RCC 7860 (cell line): ENCODE data around the gene REP15.
"Not testable (repeated sequence)": the region's sequence is repeated elsewhere in the genome, so short reads cannot be mapped to it uniquely, and the experiment has no call there.

ENCODE experiments used
- DNase-seq: peaks from one replicate; pipeline ENCODE4 v3.0.0-alpha.2; 2015; ENCODE audit warnings: low spot score
- FAIRE-seq: peaks from 2 replicates; lab custom pipeline; 2012; peaks lifted over from hg19 to GRCh38; lab: Jason Lieb, UNC

REP15 gene

GRCh38 chr12:27695556-27696292 lies 523 bp upstream of the REP15 start:
- DNase-seq: no peak
- FAIRE-seq: no peak

GRCh38 chr12:27696864-27697564 lies 767 bp downstream of the REP15 start:
- FAIRE-seq: no peak
- no peak for DNase-seq

- FAIRE-seq: peak; percentile 52
- DNase-seq: peak; percentile 50
These were observed 7.6 kb downstream of the REP15 start for GRCh38 chr12:27703720-27704452.

GRCh38 chr12:27705263-27705662 lies 9.0 kb downstream of the REP15 start:
- FAIRE-seq (no peak), DNase-seq (no peak)

- FAIRE-seq (no peak), DNase-seq (no peak)
These were observed 11.0 kb downstream of the REP15 start for GRCh38 chr12:27707216-27707615.

- DNase-seq: no peak
These were observed 13.1 kb downstream of the REP15 start for GRCh38 chr12:27709212-27709931.

GRCh38 chr12:27709932-27710591 lies 13.8 kb downstream of the REP15 start:
- DNase-seq: no peak
- no peak for FAIRE-seq

More at GRCh38 chr12:27709212-27709931, 13.1 kb downstream of the REP15 start:
- no peak for FAIRE-seq

GRCh38 chr12:27710592-27711316 lies 14.5 kb downstream of the REP15 start, which contains the start of gene MRPS35:
MRPS35 (plus strand) TSS chr12:27710832; CDS start chr12:27710844, 12 bp downstream.
- DNase-seq (peak; percentile 72), FAIRE-seq (peak; percentile 8)

GRCh38 chr12:27711317-27711682 lies 15.1 kb downstream of the REP15 start:
- FAIRE-seq (no peak), DNase-seq (no peak)

- FAIRE-seq: no peak
- no peak for DNase-seq
These were observed 15.7 kb downstream of the REP15 start for GRCh38 chr12:27711967-27712366.

GRCh38 chr12:27723212-27723611 lies 27.0 kb downstream of the REP15 start:
- no peak for DNase-seq
- no peak for FAIRE-seq

- FAIRE-seq (no peak), DNase-seq (no peak)
These were observed 33.9 kb downstream of the REP15 start for GRCh38 chr12:27730097-27730588.

GRCh38 chr12:27732281-27732680 lies 36.0 kb downstream of the REP15 start:
- FAIRE-seq (no peak), DNase-seq (no peak)

GRCh38 chr12:27733052-27733656 lies 36.9 kb downstream of the REP15 start:
- peak; percentile 60 for FAIRE-seq

GRCh38 chr12:27733791-27734190 lies 37.5 kb downstream of the REP15 start:
- no peak for FAIRE-seq

More at GRCh38 chr12:27733052-27733656, 36.9 kb downstream of the REP15 start:
- peak; percentile 16 for DNase-seq

GRCh38 chr12:27734321-27734720 lies 38.1 kb downstream of the REP15 start:
- not testable (repeated sequence) for FAIRE-seq, DNase-seq

More at GRCh38 chr12:27733791-27734190, 37.5 kb downstream of the REP15 start:
- no peak for DNase-seq

- no peak for FAIRE-seq
- no peak for DNase-seq
These were observed 47.4 kb downstream of the REP15 start for GRCh38 chr12:27743601-27744000.

GRCh38 chr12:27745734-27746133 lies 49.5 kb downstream of the REP15 start:
- FAIRE-seq, DNase-seq: not testable (repeated sequence)
